ENCODE data around the gene NLGN4X.

NLGN4X gene

GRCh38 chrX:6228720-6229119, at the start of gene NLGN4X:
TSS of gene NLGN4X (minus strand) at chrX:6228867. CDS start at chrX:6151466, 77,401 bp downstream.
- no peak for DNase-seq

GRCh38 chrX:6266041-6266440, 37.4 kb upstream of the NLGN4X start:
- DNase-seq, result no peak

GRCh38 chrX:6262959-6263358, 34.3 kb upstream of the NLGN4X start:
- no peak for DNase-seq

GRCh38 chrX:6257025-6257424, 28.4 kb upstream of the NLGN4X start:
- DNase-seq, result no peak

- no peak for DNase-seq
These were observed 16.0 kb upstream of the NLGN4X start for GRCh38 chrX:6244666-6245065.

GRCh38 chrX:6238576-6238975, 9.9 kb upstream of the NLGN4X start:
- DNase-seq, result no peak

GRCh38 chrX:6227935-6228334, 732 bp downstream of the NLGN4X start:
- DNase-seq, result no peak

- DNase-seq, result no peak
These were observed 1.2 kb downstream of the NLGN4X start for GRCh38 chrX:6227453-6227835.

- no peak for DNase-seq
These were observed 1.8 kb downstream of the NLGN4X start for GRCh38 chrX:6226596-6227452.

GRCh38 chrX:6225911-6226595, 2.6 kb downstream of the NLGN4X start:
- no peak for DNase-seq

GRCh38 chrX:6225288-6225910, 3.3 kb downstream of the NLGN4X start:
- DNase-seq, result no peak

GRCh38 chrX:6223516-6223915, 5.2 kb downstream of the NLGN4X start:
- DNase-seq, result no peak

- no peak for DNase-seq
These were observed 18.4 kb downstream of the NLGN4X start for GRCh38 chrX:6210230-6210629.

- DNase-seq, result no peak
These were observed 25.0 kb downstream of the NLGN4X start for GRCh38 chrX:6203462-6204215.

- no peak for DNase-seq
These were observed 29.2 kb downstream of the NLGN4X start for GRCh38 chrX:6199486-6199885.

- DNase-seq, result no peak
These were observed 41.4 kb downstream of the NLGN4X start for GRCh38 chrX:6187256-6187655.

GRCh38 chrX:6184900-6185515, 43.7 kb downstream of the NLGN4X start:
- DNase-seq, result no peak

- no peak for DNase-seq
These were observed 52.8 kb downstream of the NLGN4X start for GRCh38 chrX:6175914-6176313.

GRCh38 chrX:6170424-6170823, 58.2 kb downstream of the NLGN4X start:
- DNase-seq, result no peak

GRCh38 chrX:6169407-6169806, 59.3 kb downstream of the NLGN4X start:
- no peak for DNase-seq

- no peak for DNase-seq
These were observed 64.9 kb downstream of the NLGN4X start for GRCh38 chrX:6163721-6164120.

- DNase-seq, result no peak
These were observed 69.2 kb downstream of the NLGN4X start for GRCh38 chrX:6159468-6159867.

GRCh38 chrX:6151971-6152370, 76.7 kb downstream of the NLGN4X start:
- DNase-seq, result no peak

All from stimulated activated CD8-positive, alpha-beta memory T cell treated with anti-CD3 and anti-CD28 coated beads, Interleukin-4, amount 100 ng/mL, for 48 hours (primary cell).